Right cardiac atrium (tissue), 5 donors: ENCODE data around the gene CIAO2A. TPM values are rescaled to one million over a fixed set of nuclear protein-coding genes. Genes with fewer than 3 reads are reported as not detected.
"Not testable (repeated sequence)": the region's sequence is repeated elsewhere in the genome, so short reads cannot be mapped to it uniquely, and the experiment has no call there.

Experiments used
- ATAC-seq, 2 donors: fragments of 200-7000 bp; cut with Tn5 transposase; one replicate each; pipeline versions ENCODE4 v1.8.0 to v1.9.1; 2020; ENCODE audit warnings: moderate library complexity in 2 of 2, mild to moderate bottlenecking in 1 of 2
- DNase-seq, 3 donors: peaks; one replicate each; pipeline ENCODE4 v3.0.0-alpha.2; 2020
- H3K27ac ChIP-seq: one replicate; pipeline ENCODE4 v1.5.1; 2013; ENCODE audit warnings: mild to moderate bottlenecking, low read length, control low read depth, moderate library complexity
- H3K27me3 ChIP-seq: one replicate; pipeline ENCODE4 v1.6.1; 2013; ENCODE audit not compliant: control insufficient read depth, insufficient read depth
- H3K4me1 ChIP-seq: one replicate; pipeline ENCODE4 v1.6.1; 2013; ENCODE audit warnings: low read length; ENCODE audit not compliant: control insufficient read depth, insufficient read depth
- H3K4me3 ChIP-seq: one replicate; pipeline ENCODE4 v1.5.1; 2013; ENCODE audit warnings: low read length, control low read depth
- H3K9me3 ChIP-seq: one replicate; pipeline ENCODE4 v1.6.1; 2013; ENCODE audit warnings: low read length; ENCODE audit not compliant: control insufficient read depth
- WGBS: extraction: QIAGEN DNeasy Blood & Tissue Kit; methylation state at CpG from one replicate; pipeline ENCODE4 v1.1.7; 2013; 5-methylcytosine and 5-hydroxymethylcytosine counted together
- intact Hi-C, 4 donors: fragments of 100-400 bp; cut with DNase I; formaldehyde crosslinking; loops; one replicate each; pipeline versions ENCODE4 v1.11.0 to v1.14.0; 2022 to 2023
- polyA plus RNA-seq: library from polyadenylated mRNA; stranded (reverse); fragments of 200-250 nt; gene quantifications from one replicate; pipeline ENCODE4 v1.2.3, GENCODE V29; 2013
- total RNA-seq, 4 donors: library from RNA; stranded (reverse); fragmentation: NEBNext Ultra II Directional; extraction: Animal tissue kit (Norgen Biotek cat#: 25700); gene quantifications; one replicate each; pipeline ENCODE4 v1.2.1, GENCODE V29; 2021
- donor health status: healthy with polysubstance abuse.
- donor health status: DM: no; HTN: yes; CAD: no.
- donor health status: DM: no; HTN: no; CAD: no.
- donor health status: DM: no; HTN: yes; CAD: no; lungs with severe emphysema.
- donor health status: DM: yes; HTN: yes; CAD: no.

The CIAO2A gene
- total and polyA plus RNA-seq, 5 donors = 43.9 to 82.7 (median 55.7) TPM

DNA sequence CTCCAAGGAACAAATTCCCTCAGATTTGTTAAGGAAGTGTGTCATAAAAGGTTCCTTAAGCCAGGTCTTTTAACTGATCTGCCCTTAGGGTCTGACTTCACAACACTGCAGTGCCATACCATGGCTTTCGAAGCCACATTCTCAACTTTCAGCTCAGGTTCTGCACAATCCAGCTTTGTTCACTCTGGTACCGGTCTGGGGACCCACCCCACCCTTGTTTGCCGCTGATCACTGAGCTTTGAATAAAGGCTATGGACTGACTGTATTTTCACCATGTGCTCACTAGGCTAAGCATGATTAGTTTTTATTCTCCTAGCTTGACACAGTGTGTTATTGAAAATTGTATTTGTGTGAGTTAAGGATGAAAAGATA, 18.0 kb upstream of the CIAO2A start:
- peaks cover 4% of the 10 kb centered on the region for H3K4me1 ChIP-seq
- 90% methylated on average over 3 of the region's 3 CpGs for WGBS

DNA sequence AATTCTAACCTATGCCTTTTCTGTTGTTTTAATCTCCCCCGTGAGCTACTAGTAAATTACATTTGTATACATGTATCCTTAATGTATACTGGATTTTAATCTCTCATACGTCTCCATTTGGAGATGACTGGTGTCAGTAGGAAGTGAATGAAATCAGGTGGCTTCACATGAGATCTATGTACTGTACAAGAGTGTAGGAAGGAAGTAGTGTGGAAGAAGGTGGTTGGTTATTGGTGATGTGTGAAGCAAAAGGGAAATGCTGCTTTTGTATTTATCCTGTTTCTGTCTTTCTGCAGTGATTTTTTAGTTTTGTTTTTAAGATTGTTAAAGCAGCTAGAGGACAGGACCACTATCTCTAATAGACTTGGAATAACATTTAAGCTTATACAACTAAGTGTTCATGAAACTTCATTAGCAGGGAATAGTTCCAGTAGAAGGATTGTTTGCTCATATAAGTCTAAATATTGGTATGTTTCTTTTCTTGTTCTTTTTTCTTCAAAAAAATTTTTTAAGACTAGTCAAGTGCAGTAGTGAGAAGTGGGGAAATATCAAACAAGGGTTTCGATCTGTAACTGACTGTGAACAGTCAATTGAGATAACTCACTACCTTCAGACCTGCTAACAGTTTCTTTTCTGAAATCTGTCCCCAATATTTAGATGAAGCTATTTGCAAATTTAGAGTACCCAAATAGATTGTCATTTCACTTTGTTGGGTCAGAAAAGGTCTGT, 17.5 kb upstream of the CIAO2A start:
- H3K27ac ChIP-seq = no peak overlapping the region
- 79% methylated on average over 3 of the region's 3 CpGs for WGBS
- no peak for DNase-seq
- intact Hi-C loops = no loop called here
- ATAC-seq = no peak
- H3K4me3 ChIP-seq = no peak overlapping the region
- H3K27me3 ChIP-seq = no peaks in the 10 kb centered on the region
- H3K9me3 ChIP-seq = no peaks in the 10 kb centered on the region
- H3K4me1 ChIP-seq = peaks cover 4% of the 10 kb centered on the region

More for the DNA sequence above, 18.0 kb upstream of the CIAO2A start:
- intact Hi-C loops = no loop called here
- Histone ChIP-seq H3K27me3 (no peaks in the 10 kb centered on the region), H3K27ac (no peak overlapping the region), H3K9me3 (no peaks in the 10 kb centered on the region), H3K4me3 (no peak overlapping the region)
- ATAC-seq (no peak), DNase-seq (no peak)

DNA sequence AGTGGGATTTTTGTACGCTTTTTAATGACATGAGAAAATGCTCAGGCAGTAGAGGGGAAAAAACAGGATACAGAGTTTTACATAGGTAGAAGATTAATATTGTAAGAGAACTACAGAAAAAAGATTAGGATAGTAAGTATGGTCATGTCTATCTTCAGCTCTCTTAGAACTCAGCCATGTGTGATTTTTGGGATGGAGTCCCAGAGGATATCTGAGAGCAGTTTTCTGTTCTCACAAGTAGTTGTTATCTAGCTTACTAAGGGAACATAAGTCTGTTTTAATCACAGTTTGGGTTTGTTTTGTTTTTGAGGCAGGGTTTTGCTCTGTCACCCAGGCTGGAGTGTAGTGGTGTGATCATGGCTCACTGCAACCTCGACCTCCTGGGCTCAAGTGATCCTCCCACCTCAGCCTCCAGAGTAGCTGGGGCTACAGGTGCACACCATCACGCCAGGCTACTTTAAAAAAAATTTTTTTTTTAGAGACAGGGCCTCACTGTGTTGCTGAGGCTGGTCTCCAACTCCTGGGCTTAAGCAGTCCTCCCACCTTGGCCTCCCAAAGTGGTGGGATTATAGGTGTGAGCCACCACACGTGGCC, 16.6 kb upstream of the CIAO2A start:
- H3K4me1 ChIP-seq, intact Hi-C loops, H3K9me3 ChIP-seq, H3K4me3 ChIP-seq, H3K27me3 ChIP-seq, DNase-seq: not testable (repeated sequence)
- peak overlapping the region; percentile 34 for H3K27ac ChIP-seq
- peak; percentile 20 to 45 for ATAC-seq
- 77% methylated on average over 4 of the region's 4 CpGs for WGBS

DNA sequence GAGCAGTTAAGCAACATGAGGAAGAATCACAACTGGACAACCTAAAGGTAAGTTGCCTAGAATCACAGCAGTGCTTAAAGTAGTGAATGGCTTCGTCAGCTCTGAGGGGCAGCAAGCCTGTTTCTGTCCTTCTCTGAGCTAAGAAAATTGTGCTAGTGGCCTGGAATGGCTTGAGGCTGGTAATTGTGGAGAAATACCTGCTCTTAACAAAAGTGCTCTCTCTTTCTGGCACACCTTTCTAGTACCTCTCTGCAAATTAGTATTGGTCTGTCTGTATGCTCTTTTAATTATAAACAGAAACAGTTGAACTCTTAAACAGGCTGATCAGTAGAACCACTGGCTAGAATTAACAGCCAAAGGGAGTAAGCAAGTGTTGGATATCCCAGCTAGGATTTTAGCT, 13.7 kb upstream of the CIAO2A start:
- WGBS = 92% methylated on average over 1 of the region's 1 CpG
- H3K4me3 ChIP-seq = no peak overlapping the region
- H3K27ac ChIP-seq = no peak overlapping the region
- H3K27me3 ChIP-seq = no peaks in the 10 kb centered on the region
- intact Hi-C loops = no loop called here
- H3K9me3 ChIP-seq = no peaks in the 10 kb centered on the region
- no peak for DNase-seq
- H3K4me1 ChIP-seq = peaks cover 4% of the 10 kb centered on the region
- no peak for ATAC-seq

DNA sequence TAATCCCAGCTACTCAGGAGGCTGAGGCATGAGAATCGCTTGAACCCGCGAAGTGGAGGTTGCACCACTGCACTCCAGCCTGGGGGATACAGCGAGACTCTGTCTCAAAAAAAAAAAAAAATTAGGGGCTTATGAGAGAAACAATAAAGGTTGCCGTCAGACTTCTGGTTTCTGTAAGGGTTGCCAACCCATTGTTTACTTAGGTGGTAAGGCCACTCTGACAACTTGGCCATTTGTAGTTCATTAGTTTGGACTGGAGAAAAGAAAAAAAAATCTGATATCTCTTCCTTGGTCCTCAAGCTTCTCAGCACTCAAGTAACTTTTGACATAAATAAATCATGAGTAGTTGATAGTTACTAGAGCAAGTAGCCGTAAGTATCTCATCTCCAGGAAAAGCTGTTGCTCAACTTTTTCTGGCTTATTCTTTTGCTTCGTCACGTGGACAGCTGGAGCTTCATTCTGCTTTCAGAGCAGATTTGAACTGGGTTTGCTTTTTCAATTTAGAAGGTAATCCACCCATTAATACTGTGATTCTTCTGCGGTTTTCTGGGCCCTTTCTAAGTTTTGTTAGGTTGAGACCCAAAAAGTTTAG, 11.6 kb upstream of the CIAO2A start:
- intact Hi-C loops = no loop called here
- Histone ChIP-seq H3K27me3 (no peaks in the 10 kb centered on the region), H3K4me1 (no peaks in the 10 kb centered on the region), H3K4me3 (no peak overlapping the region), H3K9me3 (no peaks in the 10 kb centered on the region), H3K27ac (peak overlapping the region; percentile 45)
- peak; percentile 72 to 76 for ATAC-seq
- DNase-seq = no peak
- 59% methylated on average over 9 of the region's 9 CpGs for WGBS

DNA sequence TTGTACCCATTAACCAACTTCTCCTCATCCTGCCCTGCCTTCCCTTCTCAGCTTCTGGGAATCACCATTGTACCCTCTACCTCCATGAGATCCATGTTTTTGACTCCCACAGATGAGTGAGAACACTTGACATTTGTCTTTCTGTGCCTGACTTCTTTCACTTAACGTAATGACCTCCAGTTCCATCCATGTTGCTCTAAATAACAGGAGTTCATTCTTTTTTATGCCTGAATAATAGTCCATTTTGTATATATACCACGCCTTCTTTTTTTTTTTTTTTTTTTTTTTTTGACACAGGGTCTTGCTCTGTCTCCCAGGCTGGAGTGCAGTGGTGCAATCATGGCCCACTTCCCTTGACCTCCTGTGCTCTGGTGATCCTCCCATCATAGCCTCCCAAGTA, 8.9 kb upstream of the CIAO2A start:
- no peaks in the 10 kb centered on the region for H3K9me3 ChIP-seq
- no peak for ATAC-seq
- no peaks in the 10 kb centered on the region for H3K27me3 ChIP-seq
- H3K4me3 ChIP-seq = no peak overlapping the region
- 98% methylated on average over 2 of the region's 2 CpGs for WGBS
- H3K4me1 ChIP-seq = peaks cover 3% of the 10 kb centered on the region
- intact Hi-C loops = no loop called here
- H3K27ac ChIP-seq = no peak overlapping the region
- no peak for DNase-seq

DNA sequence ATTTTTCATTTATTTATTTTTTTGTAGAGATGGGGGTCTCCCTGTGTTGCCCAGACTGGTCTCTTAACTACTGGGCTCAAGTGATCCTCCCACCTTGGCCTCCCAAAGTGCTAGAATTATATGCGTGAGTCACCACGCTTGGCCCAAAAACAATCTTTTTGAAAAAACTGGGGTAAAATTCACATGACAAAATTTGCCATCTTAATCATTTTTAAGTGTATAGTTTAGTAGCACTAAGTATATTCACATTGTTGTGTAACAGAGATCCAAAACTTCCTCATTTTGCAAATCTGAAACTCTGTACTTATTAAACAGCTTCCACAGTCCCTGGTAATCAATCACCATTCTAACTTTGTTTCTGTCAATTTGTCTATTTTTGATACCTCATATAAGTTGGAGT, 7.3 kb upstream of the CIAO2A start:
- Histone ChIP-seq H3K4me3 (no peak overlapping the region), H3K9me3 (no peaks in the 10 kb centered on the region), H3K27me3 (no peaks in the 10 kb centered on the region), H3K27ac (no peak overlapping the region), H3K4me1 (peaks cover 7% of the 10 kb centered on the region)
- no peak for ATAC-seq
- DNase-seq = no peak
- WGBS = 82% methylated on average over 2 of the region's 2 CpGs
- intact Hi-C loops = no loop called here

DNA sequence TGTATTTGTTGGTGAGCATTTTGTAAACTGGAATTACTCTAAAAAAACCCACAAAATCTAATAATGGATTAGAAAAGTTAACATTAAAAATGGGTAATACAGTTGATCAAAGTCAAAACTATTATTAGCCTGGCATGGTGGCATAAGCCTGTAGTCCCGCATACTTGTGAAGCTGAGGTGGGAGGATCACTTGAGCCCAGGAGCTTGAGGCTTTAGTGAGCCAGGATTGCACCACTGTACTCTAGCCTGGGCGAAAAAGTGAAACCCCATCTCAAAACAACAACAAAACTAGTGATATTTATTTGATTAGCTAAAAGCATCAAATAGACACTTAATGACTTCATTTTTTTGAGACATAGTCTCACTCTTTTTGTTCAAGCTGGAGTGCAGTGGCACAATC, 5.7 kb upstream of the CIAO2A start:
- intact Hi-C loops = loop anchor here in 1 of 4 donors (5.0 kb wide), 1 partner anchor 53 kb away; the partner anchor contains the start of gene SNX22
- H3K27ac ChIP-seq = peak overlapping the region; percentile 26
- DNase-seq (no peak), ATAC-seq (no peak)
- no peak overlapping the region for H3K4me3 ChIP-seq
- H3K27me3 ChIP-seq = no peaks in the 10 kb centered on the region
- H3K4me1 ChIP-seq = peaks cover 7% of the 10 kb centered on the region
- H3K9me3 ChIP-seq = no peaks in the 10 kb centered on the region
- 77% methylated on average over 2 of the region's 2 CpGs for WGBS

DNA sequence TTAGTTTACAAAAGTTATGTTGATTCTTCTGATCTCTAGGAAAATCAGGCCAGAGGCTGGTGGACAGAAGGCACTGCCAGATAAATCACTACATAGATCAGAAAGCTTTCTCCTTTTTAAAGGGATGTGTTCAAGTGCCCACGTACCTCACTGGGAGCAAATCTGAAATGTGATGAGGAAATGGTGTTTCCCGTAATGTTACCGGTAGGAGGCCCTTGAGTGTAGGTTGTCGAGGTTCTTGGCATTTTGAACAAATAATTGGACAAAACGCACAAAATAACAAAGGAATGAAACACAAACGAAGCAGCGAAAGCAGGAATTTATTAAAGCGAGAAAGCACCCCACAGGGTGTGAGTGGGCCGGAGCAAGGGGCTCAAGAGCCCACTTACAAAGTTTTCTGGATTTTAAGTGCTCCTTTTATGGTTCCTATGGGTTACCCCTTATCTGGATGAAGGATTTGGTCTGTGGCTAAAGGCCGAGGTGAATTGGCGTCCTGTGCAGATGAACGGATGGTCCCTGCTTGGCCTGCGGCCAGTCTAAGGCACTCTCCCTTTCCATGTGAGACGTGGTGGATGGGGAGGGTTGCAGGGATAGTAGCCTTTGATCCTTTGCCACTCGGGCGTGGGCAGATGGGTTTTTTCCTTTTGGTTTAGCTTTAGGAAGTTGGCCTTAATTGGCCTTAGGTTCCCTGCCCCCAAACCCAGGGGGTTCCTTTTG, 3.2 kb upstream of the CIAO2A start:
- DNase-seq = peak in 1 of 3 donors; percentile 66
- intact Hi-C loops = loop anchor here in 1 of 4 donors (5.0 kb wide), 1 partner anchor 55 kb away; the partner anchor contains the start of gene SNX22
- H3K9me3 ChIP-seq = no peaks in the 10 kb centered on the region
- 5% methylated on average over 16 of the region's 16 CpGs for WGBS
- H3K4me3 ChIP-seq = peak overlapping the region; percentile 96
- peaks cover 9% of the 10 kb centered on the region for H3K4me1 ChIP-seq
- no peaks in the 10 kb centered on the region for H3K27me3 ChIP-seq
- ATAC-seq = no peak
- peak overlapping the region; percentile 71 for H3K27ac ChIP-seq

DNA sequence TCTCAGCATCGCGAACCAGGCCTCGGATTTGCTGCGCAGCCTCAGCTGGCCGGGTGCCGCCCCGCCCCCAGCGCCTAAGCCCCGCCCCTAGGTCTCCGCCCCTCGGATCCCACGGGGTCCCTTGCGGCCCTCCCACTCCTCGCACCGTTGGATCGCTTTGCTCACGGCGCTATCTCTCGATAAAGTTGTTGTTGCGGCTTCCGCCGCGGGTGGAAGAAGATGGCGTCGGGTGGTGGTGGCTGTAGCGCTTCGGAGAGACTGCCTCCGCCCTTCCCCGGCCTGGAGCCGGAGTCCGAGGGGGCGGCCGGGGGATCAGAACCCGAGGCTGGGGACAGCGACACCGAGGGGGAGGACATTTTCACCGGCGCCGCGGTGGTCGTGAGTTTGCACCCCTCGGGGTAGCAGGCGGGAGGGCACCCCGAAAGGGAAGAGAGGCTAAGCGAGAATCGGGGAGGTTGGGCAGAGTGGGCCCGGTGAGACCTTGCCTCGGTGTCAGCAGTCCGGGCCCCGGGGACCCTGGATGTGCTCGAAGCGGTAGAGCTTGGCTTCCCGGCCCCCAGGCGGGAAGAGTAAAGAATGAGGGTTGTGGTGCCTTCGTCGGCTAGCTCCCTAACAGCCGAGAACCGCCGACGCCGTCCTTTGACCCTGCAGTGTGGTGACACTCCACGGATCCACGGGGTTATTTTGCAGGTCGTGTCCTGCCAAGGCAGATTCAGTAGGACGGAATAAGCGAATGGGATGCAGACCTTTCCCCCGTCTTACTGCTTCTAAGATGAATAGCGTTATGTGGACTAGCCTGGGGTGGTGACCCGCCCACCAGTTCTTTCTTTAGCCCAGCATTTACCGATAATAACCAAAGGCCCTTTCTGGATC, 2.4 kb upstream of the CIAO2A start, which contains the start of gene SNX1:
SNX1 (plus strand) TSS at position 188 of the 873 bp plus-strand sequence; CDS start at position 220, 32 bp downstream.
- under 1% methylated on average over 70 of the region's 70 CpGs for WGBS
- Histone ChIP-seq H3K27ac (peak within 1 kb of the TSS; percentile 81), H3K9me3 (no peaks in the 10 kb centered on the region), H3K4me1 (peaks cover 9% of the 10 kb centered on the region), H3K4me3 (peak within 1 kb of the TSS; percentile 96), H3K27me3 (no peaks in the 10 kb centered on the region)
- ATAC-seq (peak; percentile 87 to 90), DNase-seq (peak; percentile 93 to 98 (median 97))
- intact Hi-C loops = loop anchor here in 1 of 4 donors (5.0 kb wide), 1 partner anchor 56 kb away; the partner anchor contains the start of gene SNX22
